Vagina (tissue), 2 donors: ENCODE measurements around the gene KIRREL3. TPM values are rescaled to one million over a fixed set of nuclear protein-coding genes. Genes with fewer than 3 reads are reported as not detected.

Experiments used
- DNase-seq, 2 donors: peaks; one replicate each; pipeline ENCODE4 v3.0.0-alpha.2; 2017; ENCODE audit errors: extremely low spot score in 2 of 2
- H3K27ac ChIP-seq: fragments of 200-600 bp; sonication (generic); one replicate; pipeline ENCODE4 v1.5.1; 2019
- H3K27me3 ChIP-seq: fragments of 200-600 bp; sonication (generic); one replicate; pipeline ENCODE4 v1.5.1; 2019
- H3K36me3 ChIP-seq, 2 donors: fragments of 200-600 bp; sonication (generic); one replicate each; pipeline ENCODE4 v1.5.1; 2017 to 2019
- H3K4me1 ChIP-seq: fragments of 200-600 bp; sonication (generic); one replicate; pipeline ENCODE4 v1.5.1; 2019
- H3K4me3 ChIP-seq, 2 donors: fragments of 200-600 bp; sonication (generic); 1 replicate in 1 of 2; 2 replicates in 1 of 2; pipeline ENCODE4 v1.5.1; 2016 to 2019
- H3K9me3 ChIP-seq: fragments of 200-600 bp; sonication (generic); one replicate; pipeline ENCODE4 v1.5.1; 2019
- CTCF ChIP-seq, 3 experiments: fragments of 450-650 bp in 2 of 3; fragments of 200-600 bp in 1 of 3; sonication (generic) in 1 of 3; IDR thresholded peaks; one replicate each; pipeline ENCODE4 v1.5.1; 2017 to 2019; ENCODE audit warnings: antibody characterized with exemption in 3 of 3, mild to moderate bottlenecking in 2 of 3, moderate library complexity in 2 of 3
- POLR2A ChIP-seq, 2 donors: fragments of 450-650 bp; IDR thresholded peaks; one replicate each; pipeline ENCODE4 v1.6.1; 2017; ENCODE audit warnings: antibody characterized with exemption in 2 of 2, mild to moderate bottlenecking in 2 of 2, moderate library complexity in 2 of 2
- POLR2AphosphoS5 ChIP-seq, 2 donors: sonication (generic); formaldehyde crosslinking; IDR thresholded peaks; one replicate each; pipeline ENCODE4 v1.9.0; 2017; ENCODE audit warnings: antibody characterized with exemption in 2 of 2, mild to moderate bottlenecking in 2 of 2, low read depth in 1 of 2; ENCODE audit not compliant: insufficient read depth in 1 of 2
- intact Hi-C: fragments of 100-400 bp; cut with DNase I; formaldehyde crosslinking; loops from one replicate; pipeline ENCODE4 v1.15.1; 2023
- total RNA-seq: library from RNA; depleted of rRNA; stranded (reverse); fragments of >200 nt; gene quantifications from one replicate; pipeline ENCODE4 v1.2.3, GENCODE V29; 2016

The KIRREL3 gene
- total RNA-seq, 1 donor from 2014 or later = not detected

DNA sequence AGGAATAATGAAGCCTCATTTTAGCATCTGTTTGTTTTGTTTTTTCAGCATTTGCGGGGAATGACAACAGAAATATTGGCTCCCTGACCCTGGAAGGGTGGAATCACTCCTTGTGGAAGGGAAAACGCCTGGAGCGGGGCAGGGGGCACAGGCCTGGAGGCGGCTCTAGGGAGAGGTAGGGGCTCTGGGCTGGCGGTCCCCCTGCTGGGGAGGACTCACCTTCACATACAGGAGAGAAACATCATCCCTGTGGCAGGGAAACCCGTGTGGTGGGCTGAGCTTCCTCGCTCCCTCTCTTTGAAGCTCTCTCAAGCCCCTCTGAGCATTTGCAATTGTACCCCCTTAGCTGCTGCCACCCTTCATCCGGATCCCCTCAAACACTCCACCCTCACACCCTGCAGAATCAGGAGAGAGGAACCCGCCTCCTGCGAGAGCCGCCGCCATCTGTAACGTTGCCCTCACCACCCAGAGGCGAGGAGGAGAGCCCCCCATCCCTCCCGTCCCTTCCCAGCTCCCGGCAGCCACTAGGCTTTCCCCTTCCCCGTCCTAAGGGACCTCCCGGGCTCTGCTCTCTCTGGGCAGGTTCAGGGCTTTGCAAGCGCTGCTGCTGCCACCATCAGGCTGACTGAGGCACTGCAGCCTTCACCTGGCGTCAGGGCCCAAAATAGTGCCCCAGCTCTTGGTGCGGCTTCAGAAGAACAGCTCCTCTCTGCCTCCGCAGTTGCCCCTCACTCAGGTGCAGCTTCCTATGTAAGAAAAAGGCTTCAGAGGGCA lies 10.4 kb downstream of the KIRREL3 start:
- no peaks in the 10 kb centered on the region for H3K36me3 ChIP-seq
- intact Hi-C loops = loop anchor here (10.0 kb wide), 1 partner anchor 275 kb away; no protein-coding TSS in a partner anchor
- DNase-seq = no peak

DNA sequence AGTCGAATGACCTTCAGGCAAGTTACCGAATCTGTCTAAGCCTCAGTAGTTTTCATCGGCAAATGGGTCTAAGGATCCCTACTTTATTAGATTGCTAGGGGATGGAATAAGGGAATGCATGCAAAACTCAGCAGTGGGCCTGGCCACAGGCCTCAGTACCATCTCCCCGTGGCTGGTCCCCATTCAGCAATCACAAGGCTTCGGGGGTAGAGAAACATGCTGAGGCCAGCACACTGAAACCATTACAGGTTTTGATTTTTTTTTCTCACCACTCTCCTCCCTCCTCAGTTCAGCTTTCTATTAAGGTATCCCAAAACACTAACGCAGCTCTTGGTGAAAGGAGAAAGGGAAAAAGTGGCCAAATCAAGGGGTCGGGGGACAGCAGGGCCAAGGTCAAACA lies 11.9 kb downstream of the KIRREL3 start:
- no peaks in the 10 kb centered on the region for H3K4me1 ChIP-seq
- no peaks in the 10 kb centered on the region for H3K9me3 ChIP-seq
- no peak overlapping the region for H3K4me3 ChIP-seq
- DNase-seq = no peak
- TF ChIP-seq CTCF (IDR thresholded peaks at IDR 0.05) = no peak
- TF ChIP-seq POLR2AphosphoS5 (IDR thresholded peaks at IDR 0.05; ENCODE audit: insufficient read depth in 1 of 2, low read depth in 1 of 2) = no peak
- no peak for TF ChIP-seq POLR2A (IDR thresholded peaks at IDR 0.05)
- intact Hi-C loops = no loop called here
- H3K36me3 ChIP-seq = no peaks in the 10 kb centered on the region
- H3K27ac ChIP-seq = no peak overlapping the region
- no peaks in the 10 kb centered on the region for H3K27me3 ChIP-seq

More for the DNA sequence above, 10.4 kb downstream of the KIRREL3 start:
- H3K4me3 ChIP-seq = no peak overlapping the region
- H3K27me3 ChIP-seq = no peaks in the 10 kb centered on the region
- no peak overlapping the region for H3K27ac ChIP-seq
- H3K9me3 ChIP-seq = no peaks in the 10 kb centered on the region
- H3K4me1 ChIP-seq = no peaks in the 10 kb centered on the region
- TF ChIP-seq CTCF (IDR thresholded peaks at IDR 0.05) (peak; percentile 53 to 66 (median 59)), POLR2A (IDR thresholded peaks at IDR 0.05) (no peak), POLR2AphosphoS5 (IDR thresholded peaks at IDR 0.05; ENCODE audit: insufficient read depth in 1 of 2, low read depth in 1 of 2) (no peak)

GRCh38 chr11:126981635-126982034 lies 18.9 kb downstream of the KIRREL3 start:
- intact Hi-C loops = no loop called here
- H3K4me1 ChIP-seq = no peaks in the 10 kb centered on the region
- TF ChIP-seq POLR2A (IDR thresholded peaks at IDR 0.05) (no peak), CTCF (IDR thresholded peaks at IDR 0.05) (no peak), POLR2AphosphoS5 (IDR thresholded peaks at IDR 0.05; ENCODE audit: insufficient read depth in 1 of 2, low read depth in 1 of 2) (no peak)
- no peak for DNase-seq
- no peaks in the 10 kb centered on the region for H3K9me3 ChIP-seq
- H3K27me3 ChIP-seq = no peaks in the 10 kb centered on the region
- no peaks in the 10 kb centered on the region for H3K36me3 ChIP-seq
- H3K4me3 ChIP-seq = no peak overlapping the region
- no peak overlapping the region for H3K27ac ChIP-seq

DNA sequence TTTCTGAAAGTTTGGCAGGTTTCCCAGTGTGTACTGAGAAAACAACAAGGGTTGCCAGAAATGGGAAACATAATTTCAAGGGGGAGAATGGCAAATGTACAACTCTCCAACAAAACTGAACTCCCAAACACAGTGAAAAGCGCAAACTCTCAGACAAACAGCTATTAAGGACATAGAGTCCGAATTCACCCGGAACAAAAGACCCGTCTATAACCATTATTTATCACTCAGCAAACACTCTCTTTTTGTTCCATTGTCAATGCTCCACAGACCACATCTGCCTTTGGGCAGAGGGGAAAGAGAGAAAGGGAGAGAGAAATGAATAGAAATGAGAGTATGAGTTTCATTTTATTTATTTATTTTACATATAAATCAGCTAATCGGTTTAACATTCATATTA lies 21.7 kb downstream of the KIRREL3 start:
- TF ChIP-seq POLR2AphosphoS5 (IDR thresholded peaks at IDR 0.05; ENCODE audit: insufficient read depth in 1 of 2, low read depth in 1 of 2) = no peak
- intact Hi-C loops = no loop called here
- H3K4me3 ChIP-seq = no peak overlapping the region
- no peak overlapping the region for H3K27ac ChIP-seq
- no peaks in the 10 kb centered on the region for H3K27me3 ChIP-seq
- no peaks in the 10 kb centered on the region for H3K36me3 ChIP-seq
- H3K4me1 ChIP-seq = no peaks in the 10 kb centered on the region
- H3K9me3 ChIP-seq = no peaks in the 10 kb centered on the region
- no peak for DNase-seq

DNA sequence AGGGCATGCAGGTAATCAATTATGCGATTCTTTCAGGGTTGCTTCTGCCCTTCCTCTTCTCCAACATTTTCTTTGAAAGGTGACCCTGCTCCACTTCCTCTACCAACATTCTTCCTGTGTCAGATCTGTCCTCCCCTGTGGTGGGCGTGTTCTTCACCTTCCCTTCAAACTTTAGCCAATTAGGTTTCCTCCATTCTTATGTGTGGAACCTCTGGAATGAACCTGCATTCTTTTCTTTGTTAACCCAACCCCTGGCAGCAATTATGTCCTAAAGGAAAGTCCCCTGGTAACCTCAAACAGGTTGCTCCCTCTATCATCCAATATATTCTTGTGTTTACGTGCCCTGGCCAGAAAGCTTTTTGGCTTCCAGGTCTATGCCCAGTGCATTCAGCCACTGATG lies 22.4 kb downstream of the KIRREL3 start:
- H3K27ac ChIP-seq = no peak overlapping the region
- intact Hi-C loops = no loop called here
- H3K9me3 ChIP-seq = no peaks in the 10 kb centered on the region
- H3K4me3 ChIP-seq = no peak overlapping the region
- H3K27me3 ChIP-seq = no peaks in the 10 kb centered on the region
- no peaks in the 10 kb centered on the region for H3K36me3 ChIP-seq
- H3K4me1 ChIP-seq = no peaks in the 10 kb centered on the region
- TF ChIP-seq POLR2A (IDR thresholded peaks at IDR 0.05) (no peak), CTCF (IDR thresholded peaks at IDR 0.05) (no peak), POLR2AphosphoS5 (IDR thresholded peaks at IDR 0.05; ENCODE audit: insufficient read depth in 1 of 2, low read depth in 1 of 2) (no peak)
- DNase-seq = no peak
